Breast epithelium (tissue), 3 donors: ENCODE data around the gene MMD.

Source experiments
- CTCF ChIP-seq, 3 donors: fragments of 450-650 bp; IDR thresholded peaks; one replicate each; pipeline ENCODE4 v1.5.1; 2016 to 2017; ENCODE audit warnings: antibody characterized with exemption in 3 of 3, mild to moderate bottlenecking in 3 of 3, moderate library complexity in 3 of 3
- POLR2AphosphoS5 ChIP-seq, 3 donors: sonication (generic); formaldehyde crosslinking; IDR thresholded peaks; one replicate each; pipeline ENCODE4 v1.6.1; 2017; ENCODE audit warnings: antibody characterized with exemption in 3 of 3

DNA sequence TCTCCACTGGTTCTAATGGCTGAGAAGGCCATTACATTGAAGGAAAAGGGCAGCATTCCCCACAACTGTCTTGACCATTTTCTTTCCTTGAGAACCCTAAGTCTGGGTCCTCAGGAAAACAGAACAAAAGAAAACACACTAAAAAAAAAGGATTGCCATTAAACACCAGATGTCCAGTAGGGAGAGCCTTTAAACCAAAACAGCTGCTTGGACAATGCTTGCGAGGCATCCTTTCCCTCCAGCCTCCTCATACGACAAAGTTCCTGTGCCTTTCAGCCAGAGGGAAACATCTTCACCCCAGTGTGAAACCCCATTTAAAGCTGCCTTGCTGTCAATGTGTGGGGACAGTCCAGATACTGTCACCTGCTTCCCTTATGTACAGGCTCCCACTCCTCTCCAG is 74.3 kb downstream of the MMD start:
- no peak for TF ChIP-seq CTCF (IDR thresholded peaks at IDR 0.05)
- TF ChIP-seq POLR2AphosphoS5 (IDR thresholded peaks at IDR 0.05): no peak
